PC-9 (cell line): ENCODE results near the gene SC5D.

ENCODE experiments used
- EZH2 ChIP-seq: fragments of 200-600 bp; sonication (generic); IDR thresholded peaks from 2 replicates; pipeline ENCODE4 v1.8.0; 2017; ENCODE audit warnings: antibody characterized with exemption, low read depth
- TF ChIP-seq, protein P1 (sequence below): fragments of 200-600 bp; sonication (generic); conservative IDR thresholded peaks from 2 replicates; pipeline ENCODE4 v1.6.1; 2017; ENCODE audit warnings: mixed run types, antibody characterized with exemption, mild to moderate bottlenecking, moderate library complexity

GRCh38 chr11:121250843-121251242, 41.7 kb upstream of the SC5D start:
- TF ChIP-seq, protein P1, sequence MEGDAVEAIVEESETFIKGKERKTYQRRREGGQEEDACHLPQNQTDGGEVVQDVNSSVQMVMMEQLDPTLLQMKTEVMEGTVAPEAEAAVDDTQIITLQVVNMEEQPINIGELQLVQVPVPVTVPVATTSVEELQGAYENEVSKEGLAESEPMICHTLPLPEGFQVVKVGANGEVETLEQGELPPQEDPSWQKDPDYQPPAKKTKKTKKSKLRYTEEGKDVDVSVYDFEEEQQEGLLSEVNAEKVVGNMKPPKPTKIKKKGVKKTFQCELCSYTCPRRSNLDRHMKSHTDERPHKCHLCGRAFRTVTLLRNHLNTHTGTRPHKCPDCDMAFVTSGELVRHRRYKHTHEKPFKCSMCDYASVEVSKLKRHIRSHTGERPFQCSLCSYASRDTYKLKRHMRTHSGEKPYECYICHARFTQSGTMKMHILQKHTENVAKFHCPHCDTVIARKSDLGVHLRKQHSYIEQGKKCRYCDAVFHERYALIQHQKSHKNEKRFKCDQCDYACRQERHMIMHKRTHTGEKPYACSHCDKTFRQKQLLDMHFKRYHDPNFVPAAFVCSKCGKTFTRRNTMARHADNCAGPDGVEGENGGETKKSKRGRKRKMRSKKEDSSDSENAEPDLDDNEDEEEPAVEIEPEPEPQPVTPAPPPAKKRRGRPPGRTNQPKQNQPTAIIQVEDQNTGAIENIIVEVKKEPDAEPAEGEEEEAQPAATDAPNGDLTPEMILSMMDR = no peak
- TF ChIP-seq EZH2 = no peak
